Fibroblast of lung (primary cell): Measurements from ENCODE around the gene RAP1B.

Experiments
- CTCF ChIP-seq, 2 donors: IDR thresholded peaks in 1 of 2; conservative IDR thresholded peaks in 1 of 2; 1 replicate in 1 of 2; 2 replicates in 1 of 2; pipeline ENCODE4 v1.5.1; 2011 to 2012; ENCODE audit warnings: low read length in 2 of 2, control low read depth in 1 of 2, inconsistent platforms in 1 of 2, low read depth in 1 of 2, mild to moderate bottlenecking in 1 of 2
- EZH2 ChIP-seq: IDR thresholded peaks from 2 replicates; pipeline ENCODE4 v1.5.1; 2012; ENCODE audit warnings: low read length, control low read depth, mild to moderate bottlenecking; ENCODE audit errors: missing control alignments

DNA sequence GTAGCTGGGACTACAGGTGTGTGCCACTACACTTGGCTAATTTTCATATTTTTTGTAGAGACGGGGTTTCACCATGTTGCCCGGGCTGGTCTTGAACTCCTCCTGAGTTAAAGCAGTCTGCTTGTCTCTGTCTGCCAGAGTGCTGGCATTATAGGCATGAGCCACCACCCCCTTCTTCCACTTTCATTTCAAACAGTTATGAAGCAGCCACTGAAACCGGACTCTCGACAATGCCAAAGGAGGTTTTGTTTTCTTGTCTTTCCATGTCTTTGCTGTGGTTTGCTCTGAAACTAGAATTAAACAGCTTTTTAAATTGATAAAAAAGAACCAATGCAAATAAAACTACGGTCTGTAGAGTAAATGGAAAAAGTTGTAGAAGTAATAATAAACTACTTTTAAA is 30.4 kb downstream of the RAP1B start:
- TF ChIP-seq EZH2 (no peak), CTCF (conservative IDR thresholded peaks at IDR 0.05 in 1 of 2, IDR thresholded peaks at IDR 0.05 in 1 of 2; ENCODE audit: low read depth in 1 of 2, low read length in 2 of 2) (no peak)
